Astrocyte of the cerebellum (primary cell): Measurements from ENCODE around the gene KMT2A.

Experiments used
- DNase-seq: peaks from one replicate; pipeline ENCODE4 v3.0.0-alpha.2; 2011; ENCODE audit warnings: low read depth
- H3K4me3 ChIP-seq: 2 replicates; pipeline ENCODE4 v1.5.1; 2011; ENCODE audit warnings: mild to moderate bottlenecking, low read depth, low read length, moderate library complexity
- CTCF ChIP-seq: IDR thresholded peaks from 2 replicates; pipeline ENCODE4 v1.5.1; 2012; ENCODE audit warnings: low read length, low read depth, moderate library complexity, mild to moderate bottlenecking; ENCODE audit errors: missing control alignments
- in situ Hi-C: cut with HindIII; loops from 2 replicates; pipeline ENCODE4 v1.10.0; 2017; ENCODE audit warnings: low sequenced_read_pairs

Gene KMT2A

DNA sequence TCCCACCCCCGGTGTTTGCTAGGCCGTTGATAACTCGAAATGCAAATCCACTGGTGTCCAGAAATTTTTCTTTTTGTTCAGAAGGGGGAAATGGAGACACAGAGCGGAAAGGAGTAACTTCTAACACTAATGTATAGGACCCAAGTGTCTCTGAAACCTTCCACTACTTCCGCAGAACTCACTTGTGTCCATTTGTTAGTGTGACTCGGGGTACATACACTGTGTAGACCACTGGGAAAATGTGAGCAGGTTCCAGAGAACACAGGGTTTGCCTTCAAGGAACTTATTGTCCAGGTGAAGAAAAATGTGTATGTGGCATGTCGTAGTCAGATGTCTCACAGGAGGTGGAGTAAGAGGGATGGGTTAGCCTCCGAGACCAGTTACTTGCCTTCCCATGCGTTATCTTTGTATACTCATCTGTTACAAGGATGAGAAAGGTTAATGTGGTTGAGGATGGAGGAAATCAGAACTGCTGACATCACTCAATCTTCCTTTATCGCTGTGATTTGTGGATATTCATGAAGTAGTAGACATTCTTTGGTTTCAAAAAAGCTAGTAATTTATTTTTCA lies 136.8 kb downstream of the KMT2A start:
- DNase-seq, result no peak
- TF ChIP-seq CTCF, result no peak
- in situ Hi-C loops, result no loop called here
- peak overlapping the region; percentile 95 for H3K4me3 ChIP-seq

DNA sequence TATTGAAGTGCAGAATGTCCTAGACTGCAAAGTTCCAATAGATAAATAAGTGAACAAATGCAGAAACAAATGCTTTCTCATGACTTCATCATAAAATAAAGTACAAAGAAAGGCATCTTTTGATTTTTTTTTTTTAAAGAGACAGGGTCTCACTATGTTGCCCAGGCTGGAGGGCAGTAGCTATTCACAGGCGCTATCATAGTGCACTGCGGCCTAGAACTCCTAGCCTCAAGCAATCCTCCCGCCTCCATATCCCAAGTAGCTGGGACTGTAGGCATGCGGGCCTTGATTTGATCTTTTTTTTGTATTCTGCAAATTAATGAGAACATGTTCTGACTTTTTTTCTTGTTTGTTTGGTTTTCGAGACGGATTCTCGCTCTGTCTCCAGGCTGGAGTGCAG lies 138.3 kb downstream of the KMT2A start:
- in situ Hi-C loops, result no loop called here
- no peak overlapping the region for H3K4me3 ChIP-seq
- no peak for TF ChIP-seq CTCF
- DNase-seq, result no peak
